AG08395 (cell line): ENCODE measurements around the gene VGLL4.
"Not testable (repeated sequence)": the region's sequence is repeated elsewhere in the genome, so short reads cannot be mapped to it uniquely, and the experiment has no call there.

Source experiments
- DNase-seq: peaks from one replicate; pipeline ENCODE4 v3.0.0; 2012; ENCODE audit warnings: mixed read lengths, low spot score

Gene VGLL4

DNA sequence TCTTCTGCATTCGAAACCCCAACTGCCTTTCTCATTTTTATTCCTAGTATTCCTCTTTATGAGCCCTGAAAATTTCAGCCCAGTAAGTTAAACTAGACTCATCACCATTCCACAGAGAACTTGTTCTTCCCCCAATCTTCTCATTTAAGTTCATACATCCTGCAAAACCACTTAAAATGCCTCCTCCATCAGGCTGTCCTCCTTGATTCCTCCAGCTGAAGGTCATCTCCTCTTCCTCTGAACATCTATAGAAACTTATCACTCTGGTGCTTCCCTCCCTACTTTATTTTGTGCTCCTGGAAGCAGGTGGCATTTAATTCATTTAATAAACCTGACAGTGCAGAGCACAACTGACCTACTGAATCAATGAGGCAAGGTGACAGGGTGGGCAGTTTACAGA lies 38.3 kb downstream of the VGLL4 start:
- DNase-seq, result no peak

DNA sequence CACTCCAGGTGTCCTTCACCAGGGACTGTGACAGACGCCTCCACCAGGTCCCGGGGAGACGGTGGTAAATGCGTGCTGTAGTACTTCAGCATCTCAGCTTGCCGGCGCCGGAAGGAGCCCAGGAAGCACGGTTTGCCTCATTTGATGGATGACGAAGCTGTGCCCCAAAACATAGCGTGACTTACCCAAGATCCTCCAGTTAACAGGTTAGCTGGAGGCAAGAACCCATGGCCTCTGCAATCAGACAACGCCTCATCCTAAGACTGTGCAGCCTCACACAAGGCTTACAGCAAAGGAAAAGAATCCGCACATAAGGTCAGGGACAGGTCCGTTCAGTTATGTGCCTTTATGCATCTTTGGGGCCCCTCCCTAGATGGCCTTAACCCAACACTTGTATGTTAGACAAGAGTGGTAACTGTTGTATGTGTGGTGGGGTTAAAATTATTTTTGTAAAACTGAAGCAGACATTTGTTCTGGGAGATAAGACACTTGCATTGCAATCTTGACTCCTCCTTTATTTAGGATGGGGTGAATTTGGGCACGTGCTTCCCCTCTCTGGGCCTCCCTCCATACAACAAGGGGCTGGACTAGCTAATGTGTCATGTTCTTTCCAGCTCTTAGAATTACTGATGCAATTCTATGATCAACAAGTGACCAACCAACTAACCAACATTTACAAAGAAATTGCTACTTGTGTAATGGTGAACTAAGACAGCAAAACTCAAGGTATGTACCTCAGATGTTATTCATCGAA lies 39.4 kb downstream of the VGLL4 start:
- DNase-seq, result no peak

DNA sequence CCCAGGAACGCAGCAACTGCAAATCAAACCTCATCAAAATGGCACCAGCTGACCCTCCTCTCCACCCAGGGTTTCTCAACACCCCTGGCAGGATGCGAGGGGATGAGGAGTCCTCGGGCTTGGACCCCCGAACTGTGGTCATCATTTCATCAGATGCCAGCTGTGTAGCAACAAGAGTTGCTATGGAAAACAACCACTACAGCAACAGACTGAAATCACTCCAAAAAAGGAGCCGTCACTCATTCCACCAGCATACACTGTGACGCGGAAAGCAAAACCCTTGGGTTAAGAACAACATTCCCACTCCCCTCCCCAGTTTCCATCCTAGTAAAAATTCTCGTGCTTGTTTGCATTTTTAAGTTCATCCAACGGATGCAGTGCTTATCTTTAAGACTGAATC lies 40.1 kb downstream of the VGLL4 start:
- DNase-seq, result peak; percentile 54

DNA sequence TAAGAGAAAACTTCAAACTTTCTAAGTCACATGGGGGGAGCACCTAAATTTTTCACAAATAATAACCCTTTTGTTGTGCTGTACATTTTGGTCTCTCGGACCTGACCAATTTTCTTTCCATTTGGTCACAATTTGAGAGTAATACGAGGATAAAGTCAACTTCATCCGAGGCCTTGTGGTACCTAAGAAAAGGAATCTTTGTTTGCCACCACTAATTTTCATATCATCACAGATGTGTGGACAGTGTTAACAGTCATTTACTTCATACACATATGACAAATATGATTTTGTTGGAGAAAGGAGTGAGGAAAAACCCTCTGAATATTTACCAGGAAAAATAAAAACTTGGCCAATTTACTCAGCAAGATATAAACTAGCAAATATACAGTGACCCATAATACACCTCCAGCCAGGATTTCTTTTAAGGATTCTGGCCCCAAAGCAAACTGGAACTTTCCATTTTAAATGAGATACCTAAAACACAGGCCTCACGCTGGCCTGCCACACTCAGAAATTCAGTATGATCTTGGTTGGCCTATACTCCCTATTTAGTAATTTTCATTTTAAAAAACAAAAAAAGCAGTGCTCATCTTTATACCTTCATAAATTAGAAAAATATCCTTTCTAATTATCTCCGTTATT lies 40.7 kb downstream of the VGLL4 start:
- no peak for DNase-seq

DNA sequence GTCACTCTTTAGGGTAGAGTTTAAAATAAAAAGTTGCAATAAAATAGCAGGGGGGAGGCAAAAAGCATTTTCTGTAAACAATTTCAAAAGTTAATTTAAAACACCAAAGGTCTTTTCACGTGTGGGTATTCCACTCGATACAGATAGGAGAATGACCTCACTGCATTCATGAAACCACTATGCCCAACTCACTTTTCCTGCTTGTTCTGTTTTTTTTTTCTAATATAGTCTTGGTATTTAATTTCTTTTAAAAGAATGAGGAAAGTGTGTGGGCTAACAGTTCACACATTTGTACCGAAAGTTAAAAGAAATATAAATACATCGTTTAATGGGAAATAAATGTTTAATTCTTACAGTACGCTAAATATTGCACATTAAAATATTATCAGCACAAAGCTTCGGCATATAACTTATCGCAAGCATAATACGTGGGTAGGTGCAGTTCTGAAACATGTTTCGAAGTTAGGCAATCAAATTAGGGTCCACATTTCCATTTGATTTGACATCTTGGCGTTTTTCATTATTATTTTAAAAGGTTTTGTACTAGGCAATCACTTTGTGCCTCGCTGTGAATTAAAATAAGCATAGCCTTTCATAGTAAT lies 41.4 kb downstream of the VGLL4 start:
- no peak for DNase-seq

DNA sequence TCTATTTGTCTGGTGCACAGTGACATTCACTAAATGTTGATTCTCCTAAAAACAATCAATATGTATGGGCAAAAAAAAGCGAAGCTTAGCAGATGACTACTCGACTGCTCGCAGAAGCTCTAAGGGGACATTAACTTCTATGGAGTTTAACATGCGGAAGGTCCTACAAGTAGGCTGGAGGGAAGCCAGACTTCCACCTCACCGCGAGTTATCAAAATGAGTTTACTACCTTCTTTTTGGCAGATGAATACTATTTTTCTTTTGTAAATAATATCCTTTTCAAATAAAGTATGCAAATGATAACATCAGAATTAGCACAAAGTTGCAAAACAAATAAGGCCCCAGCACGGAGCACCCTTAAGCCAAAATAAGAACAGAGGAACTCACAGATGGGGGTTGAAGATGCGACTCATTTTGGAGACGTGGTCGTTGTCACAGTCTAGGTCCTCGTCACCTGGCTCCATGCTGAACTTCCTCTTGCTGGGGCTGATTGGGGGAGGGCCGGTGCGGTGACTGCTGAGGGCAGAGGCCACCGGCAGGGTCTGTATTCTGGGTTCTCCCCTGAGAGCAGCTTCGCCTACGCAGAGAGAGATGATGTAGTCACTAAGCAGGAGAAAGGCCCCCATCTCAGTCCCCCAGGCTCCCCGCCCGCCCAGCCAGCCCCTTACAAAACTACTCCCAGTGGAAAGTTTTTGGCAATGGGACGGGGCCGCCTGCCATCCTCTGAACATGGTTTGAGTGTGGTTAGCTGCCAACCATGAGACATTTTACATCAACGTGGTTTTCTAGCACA lies 42.1 kb downstream of the VGLL4 start:
- peak; percentile 29 for DNase-seq

DNA sequence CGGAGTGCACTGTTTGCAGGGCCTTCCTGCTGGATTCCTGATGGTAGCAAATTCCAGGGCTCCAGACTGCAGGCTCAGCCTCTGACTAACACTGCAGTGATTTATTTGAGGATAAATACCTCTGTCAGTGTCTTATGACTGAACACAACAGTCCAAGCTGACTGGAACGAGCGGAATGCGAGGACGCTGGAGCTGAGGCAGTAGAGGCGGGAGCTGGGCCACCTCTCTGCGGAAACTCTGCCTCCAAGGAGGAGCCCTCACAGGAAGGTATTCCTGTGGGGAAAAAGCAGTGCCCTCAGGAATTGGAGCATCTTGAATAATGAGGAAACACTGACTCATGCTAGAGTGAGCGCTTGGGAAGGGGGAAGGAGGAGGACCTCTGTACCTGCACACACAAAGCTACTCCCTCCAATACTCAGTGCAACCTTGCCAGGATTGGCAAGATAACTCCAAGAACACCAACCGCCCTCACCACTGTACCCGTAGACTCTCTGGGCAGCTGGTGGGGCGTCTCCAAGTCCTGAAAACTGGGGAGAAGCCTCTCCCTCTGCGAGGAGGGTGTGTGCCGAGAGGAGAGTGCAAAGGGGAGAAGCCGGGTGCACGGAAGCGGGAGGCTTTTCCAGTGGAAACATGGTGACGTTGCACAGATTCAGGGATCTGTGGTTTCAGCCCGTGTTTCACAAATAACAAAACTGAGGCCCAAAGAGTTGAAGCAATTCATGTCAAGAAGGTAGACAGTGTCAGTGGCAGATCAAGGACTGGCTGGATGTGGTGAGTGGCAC lies 43.0 kb downstream of the VGLL4 start:
- peak; percentile 91 for DNase-seq

DNA sequence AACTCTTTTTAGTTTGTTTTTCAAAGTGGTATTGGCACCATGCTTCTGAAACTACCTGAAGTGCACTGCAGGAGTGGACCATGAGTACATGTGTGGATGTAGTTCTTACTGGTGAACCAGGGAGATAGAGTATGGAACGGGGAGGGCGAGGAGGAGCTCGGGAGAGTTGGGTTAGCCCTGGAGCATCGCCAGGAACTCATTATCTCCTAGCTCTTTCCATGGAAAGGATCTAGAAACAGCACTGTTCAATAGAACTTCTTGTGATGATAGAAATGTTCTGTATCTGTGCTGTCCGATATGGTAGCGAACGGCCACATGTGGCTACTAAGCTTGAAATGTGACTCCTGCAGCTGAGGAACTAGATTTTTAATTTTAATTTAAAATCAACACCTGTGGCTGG lies 47.3 kb downstream of the VGLL4 start:
- no peak for DNase-seq

DNA sequence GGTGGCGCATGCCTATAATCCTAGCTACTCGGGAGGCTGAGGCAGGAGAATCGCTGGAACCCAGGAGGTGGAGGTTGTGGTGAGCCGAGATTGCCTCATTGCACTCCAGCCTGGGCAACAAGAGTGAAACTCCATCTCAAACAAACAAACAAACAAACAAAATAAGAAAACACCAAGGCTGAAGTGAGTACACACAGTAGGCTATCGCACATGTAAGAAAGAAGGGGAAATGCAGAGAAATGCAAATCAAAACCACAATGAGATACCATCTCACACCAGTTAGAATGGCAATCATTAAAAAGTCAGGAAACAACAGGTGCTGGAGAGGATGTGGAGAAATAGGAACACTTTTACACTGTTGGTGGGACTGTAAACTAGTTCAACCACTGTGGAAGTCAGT lies 48.7 kb downstream of the VGLL4 start:
- DNase-seq, result not testable (repeated sequence)

DNA sequence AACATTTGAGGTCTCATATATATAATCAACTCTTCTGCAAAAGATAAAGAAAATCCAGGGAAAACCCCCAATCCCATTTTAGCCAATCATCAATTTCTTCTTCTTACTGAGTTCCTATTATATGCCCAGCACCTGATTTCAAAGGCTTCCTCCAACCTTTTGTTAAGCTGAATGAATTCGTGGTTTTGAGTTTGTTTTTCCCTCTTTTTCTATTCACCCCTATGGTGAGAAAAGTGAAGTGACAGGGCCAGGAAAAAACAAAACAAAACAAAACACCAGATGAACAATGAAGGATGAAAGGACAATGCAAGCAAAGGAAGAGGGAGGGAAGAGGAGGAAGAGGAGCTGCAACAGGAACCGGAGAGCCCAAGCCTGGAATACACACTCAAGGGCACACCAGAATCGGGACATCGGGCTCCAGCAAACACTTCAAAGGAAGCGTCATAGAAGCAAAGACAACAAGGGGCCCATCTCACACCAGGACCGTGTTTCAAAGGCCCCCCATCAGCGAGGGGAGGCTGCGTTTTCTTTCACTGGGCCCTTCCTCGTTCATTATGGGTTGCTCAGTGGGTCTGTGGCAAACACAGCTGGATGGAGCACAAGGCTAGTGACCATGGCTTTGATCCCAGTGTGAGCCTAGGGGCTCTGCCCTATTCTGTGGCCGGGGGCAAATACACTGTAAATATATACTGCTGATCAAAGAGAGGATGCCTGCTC lies 50.2 kb downstream of the VGLL4 start:
- no peak for DNase-seq

DNA sequence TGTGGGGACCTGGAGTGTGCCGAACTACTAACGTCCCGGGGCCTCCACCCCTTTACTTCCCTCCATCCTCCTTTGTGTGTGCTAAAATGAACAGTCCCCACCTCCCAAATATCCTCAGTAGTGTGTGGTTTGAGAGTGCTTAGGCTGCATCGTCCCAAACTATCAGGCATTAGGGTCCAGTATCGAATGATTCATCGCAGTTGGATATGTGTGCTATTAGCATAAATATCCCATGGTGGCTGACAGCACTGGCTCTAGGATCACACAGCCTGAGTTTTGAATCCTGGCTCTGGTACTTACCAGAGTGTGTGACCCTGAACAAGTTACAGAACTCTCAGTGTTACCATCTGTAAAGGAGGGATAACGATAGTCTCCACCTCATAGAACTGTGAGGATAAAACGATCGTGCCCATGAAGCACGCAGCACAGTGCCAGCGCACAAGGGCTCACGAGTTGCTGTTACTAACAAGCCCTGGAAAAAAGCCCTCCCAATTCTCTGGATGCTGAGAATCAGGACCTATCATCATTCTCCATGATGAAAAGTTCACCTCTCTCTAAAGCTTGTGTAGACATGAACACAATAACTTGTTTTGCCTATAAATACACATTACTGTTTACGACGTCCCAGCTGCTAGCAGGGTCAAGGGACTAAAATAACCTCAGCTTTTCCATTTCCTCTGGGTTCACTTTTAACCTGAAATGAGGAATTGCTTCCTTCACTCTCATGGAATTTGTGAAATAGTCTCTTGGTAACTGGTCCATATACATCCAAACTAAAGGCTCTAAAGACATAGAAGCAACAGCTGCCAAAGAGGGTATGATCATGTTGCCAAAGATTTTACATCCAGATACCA lies 51.0 kb downstream of the VGLL4 start:
- DNase-seq, result no peak

DNA sequence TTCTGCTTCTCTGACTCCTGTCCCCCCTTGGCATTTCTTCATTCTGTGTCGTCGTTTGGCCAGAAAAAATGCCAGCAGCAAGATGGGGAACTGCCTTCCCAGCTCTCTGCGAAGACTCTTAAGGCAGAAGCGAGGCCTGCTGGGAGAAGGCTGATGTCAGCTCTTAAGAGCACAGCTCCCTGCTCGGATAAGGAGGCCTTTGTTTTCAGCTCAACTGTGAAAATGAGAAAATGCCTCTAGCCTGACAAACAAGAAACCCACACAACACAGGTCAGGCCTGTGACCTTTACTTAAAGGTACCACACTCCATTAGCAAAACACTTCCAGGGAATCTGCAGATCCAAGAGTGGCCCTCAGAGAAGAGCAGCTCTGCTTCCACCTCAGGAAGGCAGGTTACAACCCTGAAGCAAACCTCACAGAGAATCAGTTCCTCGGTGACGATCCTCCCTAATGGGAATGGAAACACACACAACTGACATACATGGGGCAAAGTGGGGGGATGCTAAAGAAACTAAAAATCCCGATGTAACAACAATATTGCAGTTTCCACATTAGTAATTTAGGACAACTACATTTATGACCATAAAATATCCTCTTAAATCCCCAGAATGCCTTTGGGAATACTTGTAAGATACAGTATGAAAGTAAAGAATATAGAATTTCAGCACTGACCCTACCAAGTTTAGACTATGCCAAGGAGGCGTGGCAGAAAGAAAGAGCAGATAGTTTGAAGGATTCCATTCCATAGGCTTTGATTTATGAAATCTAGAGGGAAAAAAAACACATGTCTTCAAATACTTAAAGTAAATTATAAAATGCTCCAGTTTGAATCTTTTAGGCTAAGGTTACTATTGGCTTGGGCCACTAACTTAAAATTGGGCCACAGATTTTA lies 52.1 kb downstream of the VGLL4 start:
- peak; percentile 48 for DNase-seq

DNA sequence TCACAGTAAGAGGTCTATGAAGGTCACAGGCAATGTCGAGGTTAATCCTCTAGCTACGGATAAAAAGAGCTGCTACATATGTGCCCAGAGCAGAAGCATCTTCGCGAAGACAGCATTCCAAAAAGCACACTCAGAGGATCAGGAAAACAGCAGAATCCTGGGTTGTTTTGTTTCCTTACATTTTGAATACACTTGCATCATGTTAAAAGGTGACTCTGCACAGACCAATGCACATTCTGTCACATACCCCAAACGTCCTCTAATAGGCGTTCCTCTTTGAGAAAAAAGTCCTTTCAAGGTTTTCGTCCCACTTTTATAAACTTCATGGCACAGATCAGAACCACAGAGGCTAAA lies 52.7 kb downstream of the VGLL4 start:
- peak; percentile 35 for DNase-seq

DNA sequence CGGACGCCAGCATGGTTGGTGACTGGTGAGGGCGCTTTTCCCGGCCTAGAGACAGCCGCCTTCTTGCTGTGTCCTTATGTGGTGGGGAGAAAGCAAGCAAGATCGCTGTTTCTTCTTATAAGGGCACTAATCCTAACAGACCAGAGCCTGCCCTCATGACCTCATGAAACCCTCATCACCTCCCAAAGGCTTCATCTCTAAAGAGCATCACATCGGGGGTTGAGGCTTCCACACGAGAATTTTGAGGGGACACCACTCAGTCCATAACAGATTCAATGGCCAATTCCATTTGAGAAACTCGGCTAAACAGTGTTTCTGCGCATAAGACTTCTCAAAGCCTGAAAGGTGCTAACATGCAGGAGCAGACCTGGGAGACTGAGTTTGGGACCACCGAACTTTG lies 54.0 kb downstream of the VGLL4 start:
- no peak for DNase-seq

DNA sequence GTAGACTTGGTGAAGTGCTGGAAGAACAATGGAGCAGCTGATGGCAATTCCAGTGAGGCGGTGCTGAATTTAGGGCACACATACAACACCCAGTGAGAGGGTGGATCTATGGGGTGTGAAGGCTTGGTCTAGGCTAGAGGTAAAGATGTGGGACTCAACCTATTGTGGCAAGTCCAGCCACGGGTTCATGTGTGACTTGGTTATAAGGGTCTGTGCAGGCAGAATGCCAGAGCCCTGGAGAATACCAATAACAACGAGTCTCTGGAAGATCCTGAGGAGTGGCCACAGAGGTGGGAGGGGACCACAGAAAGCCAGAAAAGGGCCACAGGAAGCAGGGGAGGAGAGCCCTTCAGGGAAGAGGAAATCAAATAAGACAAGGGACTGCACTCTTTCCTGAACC lies 55.0 kb downstream of the VGLL4 start:
- DNase-seq, result no peak

DNA sequence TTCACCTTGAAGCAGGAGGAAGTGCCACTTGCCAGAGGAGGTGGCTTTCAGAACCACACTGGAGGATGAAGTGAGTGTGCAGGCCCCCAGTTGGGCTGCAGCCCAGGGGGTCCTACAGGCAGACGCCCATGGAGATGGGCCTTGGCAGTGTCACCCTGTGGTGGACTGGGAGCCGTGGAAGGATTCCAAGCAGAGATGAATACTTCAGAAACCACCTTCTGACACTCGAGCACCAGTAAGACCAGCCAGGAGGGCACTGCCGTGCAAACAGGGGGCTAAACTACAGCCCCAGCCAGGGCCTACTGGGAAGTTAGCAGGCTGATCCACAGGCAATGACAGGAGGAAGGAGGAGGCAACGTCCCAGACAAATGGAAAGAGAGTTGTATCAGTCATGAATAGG lies 55.4 kb downstream of the VGLL4 start:
- DNase-seq, result no peak

DNA sequence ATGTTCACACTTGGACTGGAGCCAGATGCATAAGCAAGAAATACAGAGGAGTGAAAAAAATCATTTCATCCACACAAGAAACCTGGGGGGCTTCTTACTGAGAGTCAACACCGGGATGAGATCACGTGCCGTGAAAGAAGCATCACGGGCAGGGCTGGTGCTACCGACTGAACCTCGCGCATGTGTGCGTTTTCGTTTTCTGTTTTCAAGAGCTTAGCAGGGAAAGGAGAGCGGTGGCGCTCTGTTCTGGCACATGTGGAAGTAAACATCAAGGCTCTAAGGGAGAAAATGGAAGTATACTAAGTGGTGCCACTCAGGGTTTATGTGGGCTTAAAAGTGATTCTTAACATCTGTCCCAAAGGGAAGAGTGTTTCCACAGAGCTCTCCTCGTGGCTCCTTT lies 55.9 kb downstream of the VGLL4 start:
- DNase-seq, result no peak

DNA sequence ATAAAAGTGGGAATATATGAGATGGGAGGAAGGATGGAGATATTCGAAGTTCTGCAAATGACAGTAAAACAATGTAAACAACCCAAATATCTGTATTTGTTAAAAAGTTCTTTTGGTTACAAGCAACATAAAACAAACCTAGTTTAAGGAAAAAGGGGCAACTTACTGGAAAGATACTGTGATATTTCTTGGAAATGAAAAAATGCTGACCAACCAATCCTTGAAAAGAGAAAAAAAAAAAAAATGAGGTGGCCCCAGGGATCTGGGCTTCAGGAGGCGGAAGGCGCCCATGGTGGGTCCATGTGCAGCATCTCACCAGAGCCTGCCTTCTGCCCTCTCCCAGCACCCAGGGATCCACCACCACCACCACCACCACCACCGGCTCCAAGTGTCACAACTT lies 59.1 kb downstream of the VGLL4 start:
- DNase-seq, result no peak

DNA sequence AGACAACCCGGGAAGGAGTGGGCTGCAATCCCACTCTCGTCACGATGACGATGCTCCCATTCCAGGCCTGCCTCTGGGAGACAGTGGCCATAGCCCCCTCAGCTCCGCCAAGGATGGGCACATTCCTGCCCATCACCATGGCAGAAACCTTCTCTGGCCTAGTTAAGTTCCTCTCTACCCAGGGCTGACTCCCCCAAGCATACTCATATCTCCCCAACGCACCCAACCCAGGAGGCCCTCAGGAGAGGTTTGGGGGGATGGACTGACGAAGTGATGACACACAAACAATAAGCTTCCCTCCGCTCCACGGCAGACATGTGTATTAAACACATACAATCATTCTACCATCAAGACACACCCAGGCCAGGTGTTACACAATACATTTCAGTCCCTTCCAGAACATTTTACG lies 60.1 kb downstream of the VGLL4 start:
- DNase-seq, result no peak
